H9 (cell line): ENCODE results near the gene MRPL41. TPM values are rescaled to one million over a fixed set of nuclear protein-coding genes. Genes with fewer than 3 reads are reported as not detected.

Experiments used
- DNase-seq: peaks from one replicate; pipeline ENCODE4 v3.0.0-alpha.2; 2017
- H2AFZ ChIP-seq: one replicate; pipeline ENCODE4 v1.6.1; 2013; ENCODE audit warnings: mild to moderate bottlenecking, low read length, control low read depth, moderate library complexity
- H2AK5ac ChIP-seq: 2 replicates; pipeline ENCODE4 v1.6.1; 2013; ENCODE audit warnings: low read length, control low read depth, mixed read lengths; ENCODE audit not compliant: insufficient read length
- H2BK120ac ChIP-seq: one replicate; pipeline ENCODE4 v1.6.1; 2013; ENCODE audit warnings: low read depth, mild to moderate bottlenecking, low read length, control low read depth, inconsistent platforms; ENCODE audit not compliant: poor library complexity, severe bottlenecking
- H2BK12ac ChIP-seq: 2 replicates; pipeline ENCODE4 v1.6.1; 2013; ENCODE audit warnings: low read length, control low read depth, mixed read lengths, low read depth; ENCODE audit not compliant: insufficient read length
- H2BK15ac ChIP-seq: 2 replicates; pipeline ENCODE4 v1.6.1; 2013; ENCODE audit warnings: low read depth, low read length, control low read depth
- H2BK20ac ChIP-seq: one replicate; pipeline ENCODE4 v1.6.1; 2013; ENCODE audit warnings: low read depth, mild to moderate bottlenecking, low read length, control low read depth, inconsistent platforms; ENCODE audit not compliant: poor library complexity, severe bottlenecking
- H2BK5ac ChIP-seq: 2 replicates; pipeline ENCODE4 v1.6.1; 2013; ENCODE audit warnings: low read length, control low read depth, mixed read lengths; ENCODE audit not compliant: insufficient read length
- H3K14ac ChIP-seq: 2 replicates; pipeline ENCODE4 v1.6.1; 2013; ENCODE audit warnings: low read length, control low read depth; ENCODE audit not compliant: insufficient read depth
- H3K18ac ChIP-seq: 2 replicates; pipeline ENCODE4 v1.6.1; 2013; ENCODE audit warnings: low read depth, mild to moderate bottlenecking, mixed read lengths, low read length, control low read depth; ENCODE audit not compliant: insufficient read length
- H3K23ac ChIP-seq: 2 replicates; pipeline ENCODE4 v1.6.1; 2013; ENCODE audit warnings: low read length, control low read depth, mixed read lengths, low read depth; ENCODE audit not compliant: insufficient read length
- H3K23me2 ChIP-seq: 2 replicates; pipeline ENCODE4 v1.6.1; 2013; ENCODE audit warnings: low read depth, mild to moderate bottlenecking, mixed read lengths, low read length, control low read depth; ENCODE audit not compliant: insufficient read length, poor library complexity, severe bottlenecking
- H3K27ac ChIP-seq: 2 replicates; pipeline ENCODE4 v1.5.1; 2013; ENCODE audit warnings: low read length, control low read depth, mixed read lengths, low read depth; ENCODE audit not compliant: insufficient read length
- H3K27me3 ChIP-seq: 2 replicates; pipeline ENCODE4 v1.6.1; 2013; ENCODE audit warnings: low read length, control low read depth, inconsistent platforms; ENCODE audit not compliant: insufficient read depth
- H3K4ac ChIP-seq: 2 replicates; pipeline ENCODE4 v1.6.1; 2013; ENCODE audit warnings: low read depth, mild to moderate bottlenecking, control low read depth, inconsistent platforms, low read length, moderate library complexity
- H3K4me1 ChIP-seq: 2 replicates; pipeline ENCODE4 v1.6.1; 2013; ENCODE audit warnings: low read length, control low read depth, inconsistent platforms; ENCODE audit not compliant: insufficient read depth
- H3K4me2 ChIP-seq: 2 replicates; pipeline ENCODE4 v1.6.1; 2013; ENCODE audit warnings: low read length, control low read depth, mixed read lengths; ENCODE audit not compliant: insufficient read length, insufficient read depth
- H3K56ac ChIP-seq: 2 replicates; pipeline ENCODE4 v1.6.1; 2013; ENCODE audit warnings: low read depth, mild to moderate bottlenecking, mixed read lengths, low read length, control low read depth; ENCODE audit not compliant: insufficient read length
- H3K79me1 ChIP-seq: 2 replicates; pipeline ENCODE4 v1.6.1; 2013; ENCODE audit warnings: low read depth, mild to moderate bottlenecking, moderate library complexity, low read length, control low read depth, inconsistent platforms; ENCODE audit not compliant: insufficient read depth, poor library complexity, severe bottlenecking
- H3K79me2 ChIP-seq: 2 replicates; pipeline ENCODE4 v1.6.1; 2013; ENCODE audit warnings: low read length, control low read depth, inconsistent platforms; ENCODE audit not compliant: insufficient read depth
- H3K9ac ChIP-seq: 2 replicates; pipeline ENCODE4 v1.6.1; 2013; ENCODE audit warnings: low read length, control low read depth, mixed read lengths; ENCODE audit not compliant: insufficient read length; ENCODE audit errors: extremely low read depth
- H3K9me3 ChIP-seq: one replicate; pipeline ENCODE4 v1.6.1; 2013; ENCODE audit warnings: low read depth, low read length, inconsistent platforms; ENCODE audit not compliant: control insufficient read depth
- H3T11ph ChIP-seq: one replicate; pipeline ENCODE4 v1.6.1; 2013; ENCODE audit warnings: mild to moderate bottlenecking, low read length, control low read depth, inconsistent platforms
- H4K20me1 ChIP-seq: one replicate; pipeline ENCODE4 v1.6.1; 2013; ENCODE audit not compliant: control insufficient read depth, insufficient read length, insufficient read depth
- H4K5ac ChIP-seq: 2 replicates; pipeline ENCODE4 v1.6.1; 2013; ENCODE audit warnings: low read depth, mild to moderate bottlenecking, mixed read lengths, low read length, control low read depth; ENCODE audit not compliant: insufficient read length
- H4K8ac ChIP-seq: replicated peaks from 2 replicates; pipeline ENCODE4 v1.6.1; 2013; ENCODE audit warnings: low read length, control low read depth, mixed read lengths, low read depth; ENCODE audit not compliant: insufficient read length
- H4K91ac ChIP-seq: 2 replicates; pipeline ENCODE4 v1.6.1; 2013; ENCODE audit warnings: low read depth, mild to moderate bottlenecking, moderate library complexity, mixed read lengths, low read length, control low read depth; ENCODE audit not compliant: insufficient read length
- H3K27ac Mint-ChIP-seq, 3 experiments: 2 replicates in 2 of 3; 3 replicates in 1 of 3; pipeline ENCODE4 v1.8.0; 2020 to 2021; ENCODE audit warnings: mixed read lengths in 3 of 3, mild to moderate bottlenecking in 1 of 3, moderate library complexity in 1 of 3
- H3K27me3 Mint-ChIP-seq: 2 replicates; pipeline ENCODE4 v1.8.0; 2021; ENCODE audit warnings: low read depth, mild to moderate bottlenecking, moderate library complexity, mixed read lengths
- H3K36me3 Mint-ChIP-seq, 3 experiments: 2 replicates in 2 of 3; 3 replicates in 1 of 3; pipeline ENCODE4 v1.8.0; 2020 to 2021; ENCODE audit warnings: low read depth in 3 of 3, mixed read lengths in 3 of 3; ENCODE audit not compliant: insufficient read depth in 1 of 3
- H3K4me1 Mint-ChIP-seq, 2 experiments: 2 replicates each; pipeline ENCODE4 v1.8.0; 2020; ENCODE audit warnings: mixed read lengths in 2 of 2
- H3K4me3 Mint-ChIP-seq, 2 experiments: 2 replicates in 1 of 2; 3 replicates in 1 of 2; pipeline ENCODE4 v1.8.0; 2020 to 2021; ENCODE audit warnings: mild to moderate bottlenecking in 2 of 2, mixed read lengths in 2 of 2, moderate library complexity in 1 of 2
- H3K9me3 Mint-ChIP-seq, 2 experiments: 2 replicates in 1 of 2; 3 replicates in 1 of 2; pipeline ENCODE4 v1.8.0; 2020; ENCODE audit warnings: mild to moderate bottlenecking in 2 of 2, mixed read lengths in 2 of 2, moderate library complexity in 1 of 2
- WGBS: extraction: QIAGEN DNeasy Blood & Tissue Kit; methylation state at CpG from one replicate; pipeline ENCODE4 v1.1.7; 2013; ENCODE audit warnings: missing lambda C conversion rate, low lambda C conversion rate, mixed read lengths; ENCODE audit not compliant: insufficient read length; ENCODE audit errors: extremely low coverage; 5-methylcytosine and 5-hydroxymethylcytosine counted together
- total RNA-seq: library from RNA; stranded (reverse); gene quantifications from 2 replicates; pipeline ENCODE4 v1.2.1, GENCODE V29; 2021
- TF ChIP-seq, protein P1 (sequence below): fragments of 200-600 bp; sonication (generic); conservative IDR thresholded peaks from 3 replicates; pipeline ENCODE4 v1.8.0; 2021; ENCODE audit warnings: antibody characterized with exemption, mild to moderate bottlenecking

The MRPL41 gene
- total RNA-seq, 1 experiment from 2014 or later, result 52.2 TPM

DNA sequence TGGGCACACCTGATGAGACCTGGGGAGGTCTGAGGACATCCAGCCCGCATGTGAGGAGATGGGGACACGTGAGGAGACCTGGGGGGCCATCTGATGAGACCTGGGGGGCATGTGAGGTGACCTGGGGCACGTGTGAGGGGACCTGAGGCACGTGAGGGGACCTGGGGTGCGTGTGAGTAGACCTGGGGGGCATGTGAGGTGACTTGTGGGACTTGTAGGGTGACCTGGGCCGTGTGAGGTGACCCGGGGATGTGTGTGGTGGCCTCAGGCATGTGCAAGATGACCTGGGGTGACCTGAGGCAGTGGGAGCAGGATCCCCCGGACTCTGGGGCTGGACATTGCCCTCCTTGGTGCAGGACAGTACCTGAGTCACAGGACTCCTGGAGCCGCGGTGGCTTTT lies 32.1 kb upstream of the MRPL41 start:
- Histone ChIP-seq H3K79me2 (no peaks in the 10 kb centered on the region), H2AFZ (no peak overlapping the region), H2AK5ac (no peak overlapping the region), H4K91ac (no peak overlapping the region), H3K4me1 (no peaks in the 10 kb centered on the region), H3K4me2 (no peak overlapping the region), H3K79me1 (no peaks in the 10 kb centered on the region), H3K9me3 (no peaks in the 10 kb centered on the region), H4K5ac (no peak overlapping the region), H2BK120ac (no peak overlapping the region), H4K20me1 (no peaks in the 10 kb centered on the region), H4K8ac (no peak overlapping the region), H3T11ph (no peak overlapping the region), H3K14ac (no peak overlapping the region; the same call in 1 of the 2 replicates), H2BK12ac (no peak overlapping the region), H3K27ac (no peak overlapping the region), H3K23me2 (no peaks in the 10 kb centered on the region), H2BK20ac (no peak overlapping the region), H3K18ac (no peak overlapping the region), H2BK5ac (no peak overlapping the region), H3K9ac (no peak overlapping the region), H3K56ac (no peak overlapping the region), H3K27me3 (no peaks in the 10 kb centered on the region), H3K4ac (no peak overlapping the region), H3K23ac (no peak overlapping the region), H2BK15ac (no peak overlapping the region)
- DNase-seq, result no peak
- WGBS, result no CpG with 5 or more reads among the region's 10 CpGs
- Mint-ChIP-seq H3K36me3 (no peaks in the 10 kb centered on the region), H3K9me3 (peaks cover 0 to 9% of the 10 kb centered on the region in 2 experiments; a peak in 3 of 5 replicates), H3K27ac (peak overlapping the region in 1 of 3 experiments; percentile 11; a peak in 2 of 7 replicates), H3K4me1 (no peaks in the 10 kb centered on the region), H3K27me3 (no peaks in the 10 kb centered on the region; the same call in 1 of the 2 replicates), H3K4me3 (no peak overlapping the region)
- TF ChIP-seq, protein P1, sequence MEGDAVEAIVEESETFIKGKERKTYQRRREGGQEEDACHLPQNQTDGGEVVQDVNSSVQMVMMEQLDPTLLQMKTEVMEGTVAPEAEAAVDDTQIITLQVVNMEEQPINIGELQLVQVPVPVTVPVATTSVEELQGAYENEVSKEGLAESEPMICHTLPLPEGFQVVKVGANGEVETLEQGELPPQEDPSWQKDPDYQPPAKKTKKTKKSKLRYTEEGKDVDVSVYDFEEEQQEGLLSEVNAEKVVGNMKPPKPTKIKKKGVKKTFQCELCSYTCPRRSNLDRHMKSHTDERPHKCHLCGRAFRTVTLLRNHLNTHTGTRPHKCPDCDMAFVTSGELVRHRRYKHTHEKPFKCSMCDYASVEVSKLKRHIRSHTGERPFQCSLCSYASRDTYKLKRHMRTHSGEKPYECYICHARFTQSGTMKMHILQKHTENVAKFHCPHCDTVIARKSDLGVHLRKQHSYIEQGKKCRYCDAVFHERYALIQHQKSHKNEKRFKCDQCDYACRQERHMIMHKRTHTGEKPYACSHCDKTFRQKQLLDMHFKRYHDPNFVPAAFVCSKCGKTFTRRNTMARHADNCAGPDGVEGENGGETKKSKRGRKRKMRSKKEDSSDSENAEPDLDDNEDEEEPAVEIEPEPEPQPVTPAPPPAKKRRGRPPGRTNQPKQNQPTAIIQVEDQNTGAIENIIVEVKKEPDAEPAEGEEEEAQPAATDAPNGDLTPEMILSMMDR, result no peak
